Choroid plexus epithelial cell (primary cell): ENCODE measurements around the gene NCKAP5L.
A peak's percentile ranks its signal among the peaks of the same experiment; 100 is the strongest.
"Not testable (repeated sequence)": the region's sequence is repeated elsewhere in the genome, so short reads cannot be mapped to it uniquely, and the experiment has no call there.

Experiments
- DNase-seq: peaks from one replicate; pipeline ENCODE4 v3.0.0-alpha.2; 2010; ENCODE audit warnings: low read depth
- H3K4me3 ChIP-seq: 2 replicates; pipeline ENCODE4 v1.5.1; 2011; ENCODE audit warnings: low read depth, mild to moderate bottlenecking, control low read depth, low read length, moderate library complexity
- CTCF ChIP-seq: conservative IDR thresholded peaks from 2 replicates; pipeline ENCODE4 v1.5.1; 2011; ENCODE audit warnings: low read depth, mild to moderate bottlenecking, control low read depth, inconsistent platforms, low read length, moderate library complexity

The NCKAP5L gene

DNA sequence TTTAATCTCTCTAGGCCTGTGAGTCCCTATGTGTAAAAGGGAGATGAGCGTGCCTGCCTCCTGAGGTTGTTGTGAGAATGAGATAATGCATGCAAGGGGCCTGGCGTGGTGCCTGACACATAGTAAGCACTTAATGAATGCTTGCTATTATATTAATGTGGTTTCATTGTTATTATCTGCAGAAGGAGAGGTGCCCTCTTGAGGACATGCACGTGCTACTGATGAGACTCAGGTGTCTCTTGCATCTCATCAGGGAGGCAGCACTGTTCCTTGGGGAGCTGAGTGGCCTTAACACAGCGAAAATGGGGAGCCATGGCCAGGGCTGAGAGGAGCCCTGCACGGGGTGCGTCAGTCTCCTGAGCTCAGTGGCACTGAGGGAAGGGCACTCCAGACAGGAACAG is 44.6 kb upstream of the NCKAP5L start:
- peak; percentile 65 for DNase-seq
- H3K4me3 ChIP-seq, result no peak overlapping the region
- no peak for TF ChIP-seq CTCF

- H3K4me3 ChIP-seq, result no peak overlapping the region
- no peak for DNase-seq
- TF ChIP-seq CTCF, result no peak
Observed at GRCh38 chr12:49872381-49872780, 44.2 kb upstream of the NCKAP5L start.

- not testable (repeated sequence) for H3K4me3 ChIP-seq, DNase-seq
Observed at GRCh38 chr12:49871811-49872251, 43.6 kb upstream of the NCKAP5L start.

GRCh38 chr12:49871263-49871561 is 43.0 kb upstream of the NCKAP5L start:
- DNase-seq, result no peak
- TF ChIP-seq CTCF, result no peak
- H3K4me3 ChIP-seq, result no peak overlapping the region

DNA sequence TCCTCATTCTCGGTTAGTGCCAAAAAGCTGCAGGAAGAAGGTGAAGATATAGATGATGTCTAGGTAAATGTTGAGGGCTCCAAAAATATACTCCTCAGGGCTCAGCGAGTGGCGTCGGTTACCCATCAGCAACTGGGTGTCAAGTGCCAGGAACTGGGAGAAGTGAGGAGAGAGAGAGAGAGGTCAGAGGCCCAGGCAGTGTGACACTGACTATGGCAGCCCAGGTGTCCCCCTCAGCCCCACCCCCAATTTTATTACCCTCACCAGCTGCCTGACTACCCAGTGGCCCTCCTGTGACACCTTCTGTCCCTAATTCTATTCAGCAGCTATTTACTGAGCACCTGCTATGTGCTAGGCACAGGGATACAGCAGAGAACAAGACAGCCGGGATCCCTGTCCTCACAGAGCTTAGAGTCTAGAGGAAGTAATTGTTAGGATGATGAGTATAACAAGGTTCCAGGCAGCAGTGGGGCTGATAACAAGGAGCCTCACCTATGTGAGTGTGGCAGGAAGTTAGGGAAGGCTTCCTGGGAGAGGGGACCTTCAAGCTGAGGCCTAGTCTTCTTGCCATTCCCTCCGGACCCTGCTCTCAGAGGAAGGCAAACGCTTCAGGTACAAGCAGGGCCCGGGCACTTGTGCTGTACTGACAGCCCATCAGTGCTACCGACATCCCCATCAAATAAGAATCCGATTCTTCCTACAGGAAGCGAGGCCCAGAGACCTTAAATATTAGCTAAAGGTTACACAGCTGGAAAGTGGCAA is 42.5 kb upstream of the NCKAP5L start:
- DNase-seq, result no peak
- H3K4me3 ChIP-seq, result no peak overlapping the region
- no peak for TF ChIP-seq CTCF

- TF ChIP-seq CTCF, result no peak
- DNase-seq, result no peak
Observed at GRCh38 chr12:49869816-49870500, 41.7 kb upstream of the NCKAP5L start.

GRCh38 chr12:49868952-49869815 is 41.0 kb upstream of the NCKAP5L start:
- DNase-seq, result peak; percentile 98
- TF ChIP-seq CTCF, result no peak
- H3K4me3 ChIP-seq, result no peak overlapping the region

More at GRCh38 chr12:49869816-49870500, 41.7 kb upstream of the NCKAP5L start:
- H3K4me3 ChIP-seq, result no peak overlapping the region
